ENCODE measurements around the gene RNPEPL1.
A peak's percentile ranks its signal among the peaks of the same experiment; 100 is the strongest.

RNPEPL1 gene

GRCh38 chr2:240564561-240565332 is 3.5 kb upstream of the RNPEPL1 start:
- DNase-seq (ENCODE audit: low read depth in 2 of 2): no peak

DNA sequence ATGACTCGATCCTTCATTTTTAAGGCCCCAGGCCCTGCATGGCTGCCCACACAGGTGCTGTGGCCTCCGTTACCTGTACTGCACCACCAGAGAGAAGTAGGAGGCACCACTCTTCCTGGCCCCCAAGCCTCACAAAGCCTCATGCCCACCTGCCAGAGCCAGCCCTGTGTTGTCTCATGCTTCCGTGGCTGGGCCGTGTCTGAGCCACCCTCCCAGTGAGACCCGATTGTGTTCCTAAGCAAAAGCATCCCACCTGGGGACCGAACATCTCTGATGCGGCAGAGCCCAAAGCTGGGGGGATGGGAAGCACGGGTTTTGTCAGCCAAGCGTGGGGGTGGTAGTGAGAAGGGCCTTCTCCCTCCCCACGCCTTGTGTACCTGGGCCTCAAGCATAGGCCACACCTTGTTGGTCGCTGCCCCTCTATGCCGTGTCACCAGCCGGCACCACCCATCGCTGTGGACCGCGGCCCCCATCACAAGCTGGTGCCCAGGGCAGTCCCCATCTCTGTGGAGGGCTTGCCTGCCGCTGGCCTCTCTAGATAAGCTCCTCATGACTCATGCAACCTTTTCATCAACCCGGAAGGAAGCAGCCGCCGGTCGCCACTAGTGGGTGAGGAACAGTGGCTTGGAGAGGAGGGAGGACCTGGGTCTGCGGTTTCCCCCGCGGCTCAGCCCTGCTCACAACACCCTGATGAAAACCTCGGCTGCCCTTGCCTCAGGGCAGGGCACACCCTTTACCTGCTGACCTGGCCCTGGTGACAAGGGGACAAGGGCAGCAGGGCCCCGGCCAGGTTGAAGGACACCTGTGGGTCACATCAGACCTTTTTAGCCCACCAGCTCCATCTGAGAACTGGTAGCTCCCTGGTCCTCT is 2.7 kb upstream of the RNPEPL1 start:
- DNase-seq (ENCODE audit: low read depth in 2 of 2): peak; percentile 89 to 90

DNA sequence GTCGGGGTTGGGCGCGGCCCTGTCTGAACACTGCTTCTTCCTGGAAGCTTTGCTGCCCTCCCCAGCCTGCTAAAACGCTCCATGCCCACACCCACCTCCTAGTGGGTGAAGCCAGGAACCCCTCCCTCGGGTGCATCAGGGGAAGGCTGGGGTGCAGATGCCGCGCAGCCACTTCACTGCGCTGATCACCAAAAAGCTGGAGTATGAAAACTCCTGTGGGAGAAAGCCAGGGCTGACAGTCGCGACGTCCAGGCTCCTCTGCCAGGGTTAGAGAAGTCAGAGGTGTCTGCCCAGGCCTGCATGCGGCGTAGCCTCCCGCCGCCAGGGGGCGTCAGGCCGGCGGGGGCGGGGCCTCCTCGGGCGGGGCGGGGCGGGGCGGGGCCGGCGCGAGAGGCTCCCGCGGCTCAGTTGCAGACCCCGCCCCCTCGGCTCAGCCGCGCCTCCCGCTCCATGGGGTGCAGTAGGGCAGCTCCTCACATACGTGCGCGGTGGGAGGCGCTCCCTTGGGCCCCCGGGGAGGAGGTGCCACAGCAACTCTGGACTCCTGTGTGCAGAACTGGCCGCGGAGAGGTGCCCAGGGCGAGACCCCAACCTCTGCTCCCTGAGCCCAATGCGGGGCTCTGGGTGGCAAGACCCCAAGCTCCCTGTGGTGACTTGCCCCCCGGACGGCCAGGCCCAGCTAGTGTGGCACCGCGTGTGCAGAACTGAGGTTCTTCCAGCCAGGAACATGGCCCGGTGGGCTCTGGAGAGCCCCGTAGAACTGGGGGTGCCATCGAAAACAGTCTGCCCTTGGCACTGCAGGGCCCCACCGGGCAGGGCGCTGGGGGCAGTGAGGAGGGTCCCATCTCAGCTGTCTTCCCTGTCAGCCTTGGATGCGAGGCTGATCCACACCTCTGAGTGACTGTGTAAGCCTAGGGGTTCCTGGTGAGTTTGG is 1.8 kb upstream of the RNPEPL1 start:
- DNase-seq (ENCODE audit: low read depth in 2 of 2): peak; percentile 87 to 94

DNA sequence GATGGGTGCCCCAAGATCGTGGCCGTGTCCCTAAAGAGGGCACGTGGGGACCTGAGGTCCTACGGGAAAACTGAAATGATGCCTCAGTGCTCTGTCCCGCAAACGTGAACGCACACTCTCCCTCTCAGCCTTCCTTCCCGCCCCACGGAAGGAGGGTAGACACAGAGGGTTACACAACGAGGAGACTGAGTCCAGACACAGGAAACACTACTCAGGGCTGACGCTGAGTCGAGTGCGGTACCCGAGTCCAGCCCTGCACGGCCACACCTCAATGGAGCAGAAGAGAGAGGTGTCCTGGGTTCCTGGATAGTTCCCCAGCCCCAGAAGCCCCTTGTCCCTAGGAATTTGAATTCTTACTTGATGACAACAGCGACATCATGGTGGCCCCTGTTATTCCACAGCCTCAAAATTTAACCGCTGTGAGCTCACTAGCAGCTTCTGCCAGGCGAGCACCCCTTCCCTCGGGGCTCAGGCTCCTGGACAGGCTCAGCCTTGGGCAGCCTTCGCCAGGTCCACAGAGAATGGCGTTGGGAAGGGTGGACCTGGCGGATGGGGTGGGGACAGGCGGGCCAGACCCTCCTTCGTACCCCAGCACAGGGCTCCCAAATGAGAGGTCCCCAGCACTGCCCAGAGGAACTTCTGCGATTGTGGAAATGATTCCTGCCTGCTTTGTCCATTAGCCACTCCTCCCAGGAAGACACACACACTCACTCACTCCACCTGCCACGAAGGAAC is 980 bp upstream of the RNPEPL1 start:
- no peak for DNase-seq (ENCODE audit: low read depth in 2 of 2)

DNA sequence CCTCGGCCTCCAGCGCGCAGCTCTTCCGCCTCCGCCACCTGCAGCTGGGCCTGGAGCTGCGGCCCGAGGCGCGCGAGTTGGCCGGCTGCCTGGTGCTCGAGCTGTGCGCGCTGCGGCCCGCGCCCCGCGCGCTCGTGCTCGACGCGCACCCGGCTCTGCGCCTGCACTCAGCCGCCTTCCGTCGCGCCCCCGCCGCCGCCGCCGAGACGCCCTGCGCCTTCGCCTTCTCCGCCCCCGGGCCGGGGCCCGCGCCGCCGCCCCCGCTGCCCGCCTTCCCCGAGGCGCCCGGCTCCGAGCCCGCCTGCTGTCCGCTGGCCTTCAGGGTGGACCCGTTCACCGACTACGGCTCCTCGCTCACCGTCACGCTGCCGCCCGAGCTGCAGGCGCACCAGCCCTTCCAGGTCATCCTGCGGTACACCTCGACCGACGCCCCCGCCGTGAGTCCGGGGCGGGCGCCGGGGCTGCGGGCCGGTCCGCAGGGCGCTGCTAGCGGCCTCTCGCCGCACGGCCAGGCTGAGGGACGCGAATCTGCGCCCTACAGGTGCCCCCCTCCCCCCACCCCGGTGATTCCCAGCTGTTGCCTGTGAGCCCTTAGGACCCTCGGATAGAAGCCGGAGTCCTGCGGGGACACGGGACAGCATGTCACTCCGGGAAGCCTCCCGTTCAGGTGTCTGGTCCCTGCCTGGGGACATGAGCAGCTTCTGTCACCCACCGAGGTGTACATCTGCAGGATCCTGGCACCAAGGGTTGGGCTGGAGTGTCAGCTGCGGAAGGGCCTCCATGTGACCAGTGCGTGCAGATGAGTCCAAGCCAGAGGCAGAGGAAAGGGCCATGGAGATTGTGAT is 616 bp downstream of the RNPEPL1 start:
- peak in 1 of 2 donors; percentile 68 for DNase-seq (ENCODE audit: low read depth in 2 of 2)

DNA sequence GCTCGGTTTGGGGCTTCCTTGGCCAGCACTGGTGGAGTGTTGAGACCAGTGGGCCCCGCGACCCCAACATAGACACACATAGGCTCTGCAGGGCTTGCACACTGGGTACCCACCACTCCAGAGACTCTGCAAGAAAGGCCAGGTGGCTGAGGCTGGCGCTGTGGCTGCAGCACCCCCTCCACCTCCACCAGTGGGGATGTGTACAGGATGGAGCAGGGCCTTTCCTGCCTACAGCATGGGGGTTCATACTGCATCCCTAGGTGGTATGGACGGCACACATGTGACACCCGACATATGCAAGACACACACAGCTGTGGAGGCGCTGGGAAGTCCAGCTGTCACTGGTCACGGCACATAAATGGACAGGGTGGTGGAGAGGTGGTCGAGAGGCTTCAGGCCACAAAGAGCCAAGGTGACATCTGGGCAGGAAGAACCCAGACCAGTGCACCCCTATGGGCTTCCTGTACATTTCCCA is 1.3 kb downstream of the RNPEPL1 start:
- no peak for DNase-seq (ENCODE audit: low read depth in 2 of 2)

DNA sequence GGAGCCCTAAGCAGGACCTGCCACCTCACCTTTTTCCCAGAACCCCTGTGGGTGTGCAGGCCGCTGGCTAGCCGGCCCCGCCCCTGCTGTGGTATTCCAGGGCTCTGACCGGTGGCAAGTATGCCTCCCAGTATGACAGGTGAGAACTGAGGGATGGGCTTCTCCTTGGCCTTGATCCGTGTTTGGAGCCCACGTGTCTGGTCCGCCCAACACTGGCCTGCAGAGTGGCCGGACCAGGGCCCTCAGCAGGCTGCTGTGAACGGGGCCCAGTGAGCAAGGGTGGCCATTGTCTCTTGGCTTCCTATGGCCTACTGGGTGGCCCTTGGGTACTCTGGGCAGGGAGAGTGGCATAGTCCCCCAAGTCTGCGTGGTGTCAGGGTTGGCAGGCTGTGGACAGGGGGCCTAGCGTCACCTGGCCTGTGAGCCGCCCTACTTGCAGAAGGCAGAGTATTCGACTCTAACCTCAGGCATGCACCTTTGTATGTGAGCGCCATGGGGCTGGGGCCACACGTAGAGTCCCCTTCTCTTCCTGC is 1.8 kb downstream of the RNPEPL1 start:
- DNase-seq (ENCODE audit: low read depth in 2 of 2): no peak

DNA sequence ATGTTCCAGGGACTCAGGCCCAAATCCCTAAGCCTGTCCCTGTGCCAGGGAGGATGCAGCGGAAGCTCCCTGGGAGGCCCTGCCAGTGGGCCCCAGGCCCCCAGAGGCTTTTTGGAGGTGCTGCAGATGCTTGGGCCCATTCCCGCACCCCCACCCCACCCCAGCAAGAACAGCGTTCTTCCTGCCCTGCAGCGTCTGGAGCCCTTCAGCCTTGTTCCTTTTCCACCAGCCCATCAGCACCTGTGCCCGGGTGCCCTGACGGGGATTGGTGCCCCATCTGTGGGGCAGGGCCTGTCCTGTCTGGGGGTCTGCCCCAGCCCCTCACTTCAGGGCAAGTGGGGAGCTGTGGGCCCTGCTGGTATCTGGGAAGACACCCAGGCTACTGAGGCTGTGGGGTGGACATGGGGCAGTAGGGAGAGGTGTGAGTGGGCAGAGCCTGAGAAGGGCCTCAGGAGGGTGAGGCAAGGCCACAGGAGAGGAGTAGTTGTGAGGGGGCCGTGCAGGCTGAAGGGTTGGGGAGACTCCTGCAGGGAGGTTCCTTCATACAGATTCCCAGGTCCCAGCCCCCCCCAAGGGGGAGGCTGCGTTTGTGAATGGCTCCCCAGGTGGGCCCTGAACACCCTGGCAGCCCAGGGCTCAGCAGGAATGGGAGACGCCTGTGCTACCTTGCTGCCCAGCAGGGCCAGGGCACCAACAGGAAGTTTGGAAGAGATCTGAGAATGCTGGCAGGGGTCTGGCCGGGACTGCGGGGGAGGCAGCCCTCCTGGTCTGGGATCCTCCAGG is 2.4 kb downstream of the RNPEPL1 start:
- no peak for DNase-seq (ENCODE audit: low read depth in 2 of 2)

DNA sequence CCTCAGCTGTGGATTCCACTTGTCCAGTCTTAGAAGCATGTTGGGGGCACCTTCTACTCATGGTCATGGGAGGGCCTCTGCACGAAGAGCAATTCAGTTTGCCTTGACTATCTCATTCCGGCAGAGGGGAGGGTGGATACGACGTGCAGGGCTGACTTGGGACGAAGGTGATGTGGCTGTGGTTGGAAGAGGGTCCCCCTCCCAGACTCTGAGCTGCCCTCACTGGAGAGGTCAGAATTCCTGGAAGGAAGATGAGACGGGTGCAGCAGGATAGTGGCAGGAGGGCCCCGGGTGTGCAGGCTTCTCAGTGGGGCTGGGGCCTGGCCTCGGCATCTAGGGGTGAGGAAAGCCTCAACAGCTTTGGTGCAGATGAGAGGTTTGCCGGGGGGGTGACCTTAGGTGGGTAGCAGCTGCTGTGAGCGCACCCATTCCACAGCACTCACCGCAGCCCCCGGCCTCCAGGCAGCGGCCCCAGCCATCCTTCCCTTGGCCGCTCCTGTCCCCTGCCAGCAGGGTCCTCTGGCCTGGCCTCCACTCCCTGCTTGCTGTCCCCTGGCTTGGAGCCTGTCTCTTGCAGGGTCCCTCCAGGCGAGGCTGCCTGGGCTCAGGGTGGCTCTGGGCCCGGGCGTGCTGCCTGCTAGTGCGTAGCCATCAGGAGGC is 3.2 kb downstream of the RNPEPL1 start:
- DNase-seq (ENCODE audit: low read depth in 2 of 2): no peak

DNA sequence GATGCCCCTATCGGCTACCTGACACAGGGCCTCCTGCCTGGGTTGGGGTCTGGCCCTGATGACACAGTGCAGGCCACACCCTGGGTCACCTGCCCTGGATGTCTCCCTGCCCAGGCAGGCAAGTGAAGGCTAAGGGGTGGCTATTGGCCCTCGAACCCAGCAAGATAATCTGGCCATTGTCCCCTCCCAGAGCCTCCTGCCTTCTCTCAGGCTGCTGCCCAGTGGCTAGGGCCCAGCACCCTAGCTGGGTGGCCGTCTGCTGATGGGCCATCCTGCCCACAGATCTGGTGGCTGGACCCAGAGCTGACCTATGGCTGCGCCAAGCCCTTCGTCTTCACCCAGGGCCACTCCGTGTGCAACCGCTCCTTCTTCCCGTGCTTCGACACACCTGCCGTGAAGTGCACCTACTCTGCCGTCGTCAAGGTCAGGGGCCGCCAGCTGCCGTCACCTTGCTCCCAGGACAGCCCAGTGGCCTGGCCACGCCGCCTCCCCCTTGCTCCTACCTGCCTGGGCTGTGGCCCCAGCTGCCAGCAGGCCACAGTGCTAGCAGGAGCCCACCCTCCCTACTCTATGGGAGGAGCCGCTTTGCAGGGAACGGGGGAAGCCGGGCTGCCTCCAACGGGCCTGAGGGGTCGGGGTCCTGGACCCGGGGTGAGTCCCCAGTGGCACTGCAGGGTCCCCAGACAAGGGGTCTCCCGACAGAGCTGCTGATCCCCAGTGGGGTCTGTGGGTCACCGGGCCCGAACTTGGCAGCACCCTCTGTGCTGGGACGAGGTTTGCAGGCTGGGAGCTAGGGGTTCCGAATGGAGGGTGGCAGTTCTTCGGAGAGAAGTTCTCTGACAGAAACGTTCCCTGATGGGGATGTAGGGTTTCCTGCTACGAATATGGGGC is 4.1 kb downstream of the RNPEPL1 start:
- no peak for DNase-seq (ENCODE audit: low read depth in 2 of 2)

DNA sequence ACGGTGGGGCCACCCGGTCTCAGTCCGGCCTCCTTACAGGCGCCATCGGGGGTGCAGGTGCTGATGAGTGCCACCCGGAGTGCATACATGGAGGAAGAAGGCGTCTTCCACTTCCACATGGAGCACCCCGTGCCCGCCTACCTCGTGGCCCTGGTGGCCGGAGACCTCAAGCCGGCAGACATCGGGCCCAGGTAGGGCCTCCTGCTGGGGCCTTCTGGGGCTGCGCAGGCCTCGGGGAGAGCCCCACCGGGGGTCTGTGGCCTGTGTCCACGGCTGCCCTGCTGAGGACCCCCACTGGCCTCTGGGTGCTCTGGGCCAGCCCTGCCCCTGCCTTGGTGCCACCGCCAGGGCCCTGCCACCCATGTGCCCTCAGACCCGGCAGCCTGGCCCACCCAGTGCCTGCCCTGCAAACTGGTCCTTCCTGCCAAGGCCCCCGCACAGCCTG is 4.8 kb downstream of the RNPEPL1 start:
- no peak for DNase-seq (ENCODE audit: low read depth in 2 of 2)

GRCh38 chr2:240573516-240574385 is 5.5 kb downstream of the RNPEPL1 start:
- no peak for DNase-seq (ENCODE audit: low read depth in 2 of 2)

GRCh38 chr2:240574386-240575100 is 6.3 kb downstream of the RNPEPL1 start:
- no peak for DNase-seq (ENCODE audit: low read depth in 2 of 2)

- DNase-seq (ENCODE audit: low read depth in 2 of 2): no peak
Measured at GRCh38 chr2:240575101-240575965, 7.0 kb downstream of the RNPEPL1 start.

DNA sequence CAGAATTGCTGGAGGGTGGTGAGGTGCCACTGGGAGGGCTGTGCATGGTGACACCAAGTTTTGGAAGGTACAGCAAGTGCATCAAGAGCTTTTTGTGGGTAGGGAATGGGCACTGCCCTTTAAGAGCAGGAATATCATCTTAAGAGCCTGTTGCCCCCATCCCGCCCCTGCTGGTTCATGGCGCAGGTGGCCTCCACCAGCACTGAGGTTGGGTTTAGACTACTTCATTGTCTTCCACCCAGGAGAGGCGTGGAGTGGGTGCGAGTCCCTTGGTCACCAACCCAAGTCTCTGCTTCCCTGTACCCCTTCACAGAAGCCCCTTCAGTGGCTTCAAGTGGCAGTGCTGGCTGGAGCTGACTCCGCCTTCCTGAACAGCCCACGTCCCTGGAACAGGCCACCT is 7.8 kb downstream of the RNPEPL1 start:
- DNase-seq (ENCODE audit: low read depth in 2 of 2): no peak

All from stimulated activated CD8-positive, alpha-beta memory T cell treated with anti-CD3 and anti-CD28 coated beads, Interleukin-7, amount 100 ng/mL, for 4 hours (primary cell).